Mesenchymal stem cell (in vitro differentiated cells and primary cell): Measurements from ENCODE around the gene VPS54.
"Not testable (repeated sequence)": the region's sequence is repeated elsewhere in the genome, so short reads cannot be mapped to it uniquely, and the experiment has no call there.

Experiments used
- DNase-seq: peaks from one replicate; pipeline ENCODE4 v3.0.0-alpha.2; 2013
- H2AFZ ChIP-seq: one replicate; pipeline ENCODE4 v1.6.1; 2013; ENCODE audit warnings: low read depth, mild to moderate bottlenecking, control low read depth, inconsistent platforms, low read length, moderate library complexity
- H2AK5ac ChIP-seq: 2 replicates; pipeline ENCODE4 v1.6.1; 2013; ENCODE audit warnings: low read length, moderate library complexity, mild to moderate bottlenecking, inconsistent platforms; ENCODE audit not compliant: severe bottlenecking
- H2BK120ac ChIP-seq: one replicate; pipeline ENCODE4 v1.6.1; 2013; ENCODE audit warnings: low read depth, mild to moderate bottlenecking, inconsistent platforms, low read length, moderate library complexity
- H2BK12ac ChIP-seq, 2 experiments: one replicate each; pipeline ENCODE4 v1.6.1; 2013; ENCODE audit warnings: inconsistent platforms in 2 of 2, low read length in 2 of 2, mild to moderate bottlenecking in 2 of 2, moderate library complexity in 2 of 2, control low read depth in 1 of 2
- H2BK15ac ChIP-seq: one replicate; pipeline ENCODE4 v1.6.1; 2013; ENCODE audit warnings: mild to moderate bottlenecking, low read depth, inconsistent platforms; ENCODE audit not compliant: poor library complexity, severe bottlenecking
- H2BK5ac ChIP-seq: 2 replicates; pipeline ENCODE4 v1.6.1; 2013; ENCODE audit warnings: low read depth, mild to moderate bottlenecking, low read length, control low read depth, inconsistent platforms; ENCODE audit not compliant: poor library complexity, severe bottlenecking
- H3K14ac ChIP-seq, 2 experiments: one replicate each; pipeline ENCODE4 v1.6.1; 2013; ENCODE audit warnings: inconsistent platforms in 2 of 2, low read length in 2 of 2, control low read depth in 1 of 2, mild to moderate bottlenecking in 1 of 2, moderate library complexity in 1 of 2
- H3K18ac ChIP-seq, 2 experiments: one replicate each; pipeline ENCODE4 v1.6.1; 2013; ENCODE audit warnings: inconsistent platforms in 2 of 2, low read length in 2 of 2, control low read depth in 1 of 2, low read depth in 1 of 2, mild to moderate bottlenecking in 1 of 2
- H3K23ac ChIP-seq, 2 experiments: one replicate each; pipeline ENCODE4 v1.6.1; 2013; ENCODE audit warnings: inconsistent platforms in 2 of 2, low read length in 2 of 2, mild to moderate bottlenecking in 2 of 2, moderate library complexity in 2 of 2, control low read depth in 1 of 2
- H3K27ac ChIP-seq: 2 replicates; pipeline ENCODE4 v1.5.1; 2013; ENCODE audit warnings: mild to moderate bottlenecking, moderate library complexity, low read length, control low read depth, inconsistent platforms; ENCODE audit not compliant: poor library complexity, severe bottlenecking
- H3K27me3 ChIP-seq, 2 experiments: 2 replicates each; pipeline versions ENCODE4 v1.6.1 to v1.7.0; 2013; ENCODE audit warnings: low read length in 2 of 2, mild to moderate bottlenecking in 2 of 2, moderate library complexity in 2 of 2, control low read depth in 1 of 2, inconsistent platforms in 1 of 2; ENCODE audit not compliant: control insufficient read depth in 1 of 2, insufficient read depth in 1 of 2
- H3K36me3 ChIP-seq, 2 experiments: 2 replicates each; pipeline versions ENCODE4 v1.6.1 to v1.7.0; 2013; ENCODE audit warnings: low read length in 2 of 2, control low read depth in 1 of 2, inconsistent platforms in 1 of 2, low read depth in 1 of 2, mild to moderate bottlenecking in 1 of 2; ENCODE audit not compliant: insufficient read depth in 2 of 2, control insufficient read depth in 1 of 2
- H3K4ac ChIP-seq, 2 experiments: one replicate each; pipeline ENCODE4 v1.6.1; 2013; ENCODE audit warnings: inconsistent platforms in 2 of 2, low read length in 2 of 2, mild to moderate bottlenecking in 2 of 2, moderate library complexity in 2 of 2, control low read depth in 1 of 2, low read depth in 1 of 2
- H3K4me1 ChIP-seq: 2 replicates; pipeline ENCODE4 v1.6.1; 2013; ENCODE audit warnings: low read depth, low read length, control low read depth; ENCODE audit not compliant: control insufficient read depth, insufficient read depth
- H3K4me2 ChIP-seq: 2 replicates; pipeline ENCODE4 v1.6.1; 2013; ENCODE audit warnings: low read length, mild to moderate bottlenecking, inconsistent platforms; ENCODE audit not compliant: poor library complexity, severe bottlenecking
- H3K4me3 ChIP-seq, 2 experiments: 2 replicates each; pipeline versions ENCODE4 v1.5.1 to v1.7.0; 2013; ENCODE audit warnings: low read length in 2 of 2, mild to moderate bottlenecking in 2 of 2, control low read depth in 1 of 2, low read depth in 1 of 2; ENCODE audit not compliant: insufficient read depth in 1 of 2
- H3K79me1 ChIP-seq: replicated peaks from 2 replicates; pipeline ENCODE4 v1.6.1; 2013; ENCODE audit warnings: mild to moderate bottlenecking, control low read depth, low read length, inconsistent platforms; ENCODE audit not compliant: poor library complexity, severe bottlenecking
- H3K9ac ChIP-seq: 2 replicates; pipeline ENCODE4 v1.7.0; 2013; ENCODE audit warnings: mild to moderate bottlenecking, low read length, moderate library complexity
- H3K9me3 ChIP-seq: 2 replicates; pipeline ENCODE4 v1.7.0; 2013; ENCODE audit warnings: mild to moderate bottlenecking, low read length; ENCODE audit not compliant: control insufficient read depth
- H4K8ac ChIP-seq: one replicate; pipeline ENCODE4 v1.6.1; 2013; ENCODE audit warnings: inconsistent platforms, mild to moderate bottlenecking, low read length, moderate library complexity
- H4K91ac ChIP-seq: one replicate; pipeline ENCODE4 v1.6.1; 2013; ENCODE audit warnings: mild to moderate bottlenecking, low read length, inconsistent platforms
- WGBS: methylation state at CpG from one replicate; pipeline ENCODE4 v1.1.7; 2013; ENCODE audit warnings: mixed read lengths; 5-methylcytosine and 5-hydroxymethylcytosine counted together

The VPS54 gene

DNA sequence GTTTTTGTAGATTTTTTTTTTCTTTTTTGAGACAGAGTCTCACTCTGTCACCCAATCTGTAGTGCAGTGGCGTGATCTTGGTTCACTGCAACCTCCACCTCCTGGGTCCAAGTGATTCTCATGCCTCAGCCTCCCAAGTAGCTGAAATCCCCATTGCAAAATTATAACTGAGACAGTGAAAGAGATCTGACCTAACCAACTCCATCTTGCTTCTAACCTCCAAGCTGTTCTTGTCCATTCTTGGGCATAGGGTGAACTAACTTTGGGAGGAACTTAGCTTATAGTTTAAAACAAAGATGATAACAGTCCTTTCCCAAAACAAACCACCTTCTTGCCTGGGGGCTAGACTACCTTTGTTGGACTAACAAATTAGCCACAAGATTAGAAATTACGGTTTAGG is 44.2 kb downstream of the VPS54 start:
- H3K36me3 ChIP-seq: peaks cover 15 to 71% of the 10 kb centered on the region in 2 experiments
- not testable (repeated sequence) for H3K27me3 ChIP-seq, H3K23ac ChIP-seq, H3K4me2 ChIP-seq, H2AK5ac ChIP-seq, H3K9ac ChIP-seq, H4K91ac ChIP-seq, H3K4ac ChIP-seq, H3K9me3 ChIP-seq, H4K8ac ChIP-seq, H3K18ac ChIP-seq, H3K4me1 ChIP-seq, H2BK12ac ChIP-seq, H2AFZ ChIP-seq, H3K14ac ChIP-seq, DNase-seq, H3K4me3 ChIP-seq, H2BK120ac ChIP-seq, H3K27ac ChIP-seq, H2BK5ac ChIP-seq, H2BK15ac ChIP-seq
- 96% methylated on average over 2 of the region's 2 CpGs for WGBS
- peaks cover 20% of the 10 kb centered on the region for H3K79me1 ChIP-seq

GRCh38 chr2:63962186-63962585 is 57.0 kb downstream of the VPS54 start:
- Histone ChIP-seq H2AFZ (no peak overlapping the region), H4K91ac (no peak overlapping the region), H2BK120ac (no peak overlapping the region), H3K23ac (no peak overlapping the region), H3K79me1 (peaks cover 3% of the 10 kb centered on the region), H3K4me3 (no peak overlapping the region), H3K4me1 (no peaks in the 10 kb centered on the region), H3K14ac (no peak overlapping the region), H2BK15ac (no peak overlapping the region), H3K9ac (no peak overlapping the region), H2BK5ac (no peak overlapping the region), H3K4ac (no peak overlapping the region), H3K27ac (no peak overlapping the region), H2BK12ac (no peak overlapping the region), H4K8ac (no peak overlapping the region), H3K4me2 (no peak overlapping the region), H3K36me3 (peaks cover 0 to 60% of the 10 kb centered on the region in 2 experiments), H3K18ac (no peak overlapping the region), H3K9me3 (no peaks in the 10 kb centered on the region), H3K27me3 (no peaks in the 10 kb centered on the region), H2AK5ac (no peak overlapping the region)
- DNase-seq: no peak
- WGBS: 100% methylated on average over 1 of the region's 3 CpGs

DNA sequence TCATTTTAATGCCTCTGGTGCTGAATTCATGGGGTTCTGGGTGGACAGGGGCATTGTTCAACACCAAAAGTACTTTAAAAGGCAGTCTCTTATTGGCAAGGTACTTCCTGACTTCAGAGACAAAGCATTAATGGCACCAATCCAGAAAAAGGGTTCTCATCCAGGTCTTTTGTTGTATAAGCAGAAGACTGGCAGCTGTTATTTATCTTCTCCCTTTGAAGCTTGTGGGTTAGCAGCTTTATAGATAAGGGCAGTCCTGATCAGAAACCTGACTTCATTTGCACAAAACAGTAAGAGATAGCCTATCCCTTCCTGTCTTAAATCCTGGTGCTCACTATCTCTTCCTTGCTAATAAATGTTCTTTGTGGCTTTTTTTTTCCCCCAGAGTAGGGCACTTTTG is 68.8 kb downstream of the VPS54 start:
- peaks cover 6 to 57% of the 10 kb centered on the region in 2 experiments for H3K36me3 ChIP-seq
- no peaks in the 10 kb centered on the region for H3K27me3 ChIP-seq
- H2BK12ac ChIP-seq: no peak overlapping the region
- peaks cover 60% of the 10 kb centered on the region for H3K9me3 ChIP-seq
- no peak overlapping the region for H3K23ac ChIP-seq
- H3K4me2 ChIP-seq: no peak overlapping the region
- peaks cover 10% of the 10 kb centered on the region for H3K79me1 ChIP-seq
- no peak overlapping the region for H2AK5ac ChIP-seq
- H3K14ac ChIP-seq: no peak overlapping the region
- H2BK120ac ChIP-seq: no peak overlapping the region
- no peak overlapping the region for H3K4ac ChIP-seq
- H3K27ac ChIP-seq: no peak overlapping the region
- no peak overlapping the region for H4K8ac ChIP-seq
- H4K91ac ChIP-seq: no peak overlapping the region
- H3K18ac ChIP-seq: no peak overlapping the region
- no peak overlapping the region for H3K4me3 ChIP-seq
- no peak overlapping the region for H3K9ac ChIP-seq
- H2AFZ ChIP-seq: no peak overlapping the region
- H3K4me1 ChIP-seq: no peaks in the 10 kb centered on the region
- H2BK15ac ChIP-seq: no peak overlapping the region
- no peak overlapping the region for H2BK5ac ChIP-seq
- no peak for DNase-seq

DNA sequence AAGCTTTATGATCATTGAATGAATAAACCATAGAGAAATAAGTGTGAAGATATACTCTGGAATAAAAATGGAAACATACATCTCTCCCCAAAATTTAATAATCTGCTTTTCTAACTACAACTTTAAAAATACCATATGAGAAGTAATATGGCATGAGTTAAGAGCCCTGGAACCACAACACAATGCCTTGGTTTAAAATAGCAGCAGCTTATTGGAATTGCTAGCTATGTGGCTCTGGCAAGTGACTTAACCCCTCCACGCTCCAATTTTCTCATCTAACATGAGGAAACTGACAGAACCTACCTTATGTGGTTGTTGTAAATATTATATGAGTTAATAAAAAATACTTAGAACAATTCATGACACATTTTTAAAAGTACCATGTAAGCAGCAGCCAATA is 76.4 kb downstream of the VPS54 start:
- Histone ChIP-seq H3K27me3 (no peaks in the 10 kb centered on the region), H2BK5ac (no peak overlapping the region), H3K9me3 (peaks cover 26% of the 10 kb centered on the region), H2BK120ac (no peak overlapping the region), H4K91ac (no peak overlapping the region), H3K23ac (no peak overlapping the region), H3K79me1 (peaks cover 3% of the 10 kb centered on the region), H4K8ac (no peak overlapping the region), H3K36me3 (peaks cover 9 to 88% of the 10 kb centered on the region in 2 experiments), H3K4me3 (no peak overlapping the region), H3K4me1 (no peaks in the 10 kb centered on the region), H2AK5ac (no peak overlapping the region), H2AFZ (no peak overlapping the region), H3K4ac (no peak overlapping the region), H3K9ac (no peak overlapping the region), H3K27ac (no peak overlapping the region), H3K4me2 (no peak overlapping the region), H3K14ac (no peak overlapping the region), H3K18ac (no peak overlapping the region), H2BK12ac (no peak overlapping the region), H2BK15ac (no peak overlapping the region)
- no peak for DNase-seq
- no CpG with 5 or more reads among the region's 1 CpG for WGBS
